ENCODE measurements around the gene PRICKLE4. TPM values are rescaled to one million over a fixed set of nuclear protein-coding genes. Genes with fewer than 3 reads are reported as not detected.
A peak's percentile ranks its signal among the peaks of the same experiment; 100 is the strongest.

Gene PRICKLE4
- total RNA-seq, 1 donor from 2014 or later = 0.88 TPM

DNA sequence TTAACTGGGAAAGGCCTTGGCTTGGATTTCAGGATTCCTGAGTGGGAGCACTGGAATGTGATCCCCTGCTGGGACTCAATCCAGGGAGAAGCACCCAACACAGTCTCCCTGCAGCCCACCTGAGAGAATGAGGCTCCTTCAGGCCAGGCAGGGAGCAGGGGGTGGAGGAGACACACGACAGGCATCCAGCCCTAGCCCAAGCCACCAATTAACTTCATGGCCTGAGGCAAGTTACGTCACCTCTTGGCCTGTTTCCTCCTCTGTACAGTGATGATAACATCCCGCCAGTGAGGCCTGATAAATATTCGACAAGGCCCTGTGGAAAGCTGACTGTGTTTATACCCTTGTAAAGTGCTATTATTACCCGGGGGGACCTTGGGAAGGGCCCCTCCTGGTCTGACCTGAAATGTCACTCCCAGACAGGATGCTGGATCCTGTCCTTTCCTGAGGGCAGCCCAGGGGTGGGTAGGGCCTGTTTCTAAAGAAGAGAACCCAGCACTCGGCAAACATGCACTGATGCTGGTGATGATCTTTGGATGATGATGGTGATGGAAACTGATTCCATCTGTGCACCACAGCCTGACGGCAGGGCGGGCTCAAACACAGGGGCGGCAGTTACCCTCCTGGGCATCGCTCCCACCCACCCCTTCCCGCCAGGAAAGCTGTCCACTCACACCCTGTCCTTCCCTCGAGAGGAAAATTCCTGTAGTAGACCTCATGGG, 13.3 kb upstream of the PRICKLE4 start:
- H3K4me3 ChIP-seq = no peak overlapping the region
- H3K9me3 ChIP-seq (replicated peaks) = no peaks in the 10 kb centered on the region
- H3K27me3 ChIP-seq (ENCODE audit: low read depth) = no peaks in the 10 kb centered on the region
- DNase-seq = peak; percentile 31
- intact Hi-C loops (cut with micrococcal nuclease) = no loop called here
- H3K27ac ChIP-seq (replicated peaks) = peak overlapping the region; percentile 79
- H3K36me3 ChIP-seq = peaks cover 31% of the 10 kb centered on the region
- H3K4me1 ChIP-seq = peaks cover 32% of the 10 kb centered on the region
- TF ChIP-seq, protein P1, sequence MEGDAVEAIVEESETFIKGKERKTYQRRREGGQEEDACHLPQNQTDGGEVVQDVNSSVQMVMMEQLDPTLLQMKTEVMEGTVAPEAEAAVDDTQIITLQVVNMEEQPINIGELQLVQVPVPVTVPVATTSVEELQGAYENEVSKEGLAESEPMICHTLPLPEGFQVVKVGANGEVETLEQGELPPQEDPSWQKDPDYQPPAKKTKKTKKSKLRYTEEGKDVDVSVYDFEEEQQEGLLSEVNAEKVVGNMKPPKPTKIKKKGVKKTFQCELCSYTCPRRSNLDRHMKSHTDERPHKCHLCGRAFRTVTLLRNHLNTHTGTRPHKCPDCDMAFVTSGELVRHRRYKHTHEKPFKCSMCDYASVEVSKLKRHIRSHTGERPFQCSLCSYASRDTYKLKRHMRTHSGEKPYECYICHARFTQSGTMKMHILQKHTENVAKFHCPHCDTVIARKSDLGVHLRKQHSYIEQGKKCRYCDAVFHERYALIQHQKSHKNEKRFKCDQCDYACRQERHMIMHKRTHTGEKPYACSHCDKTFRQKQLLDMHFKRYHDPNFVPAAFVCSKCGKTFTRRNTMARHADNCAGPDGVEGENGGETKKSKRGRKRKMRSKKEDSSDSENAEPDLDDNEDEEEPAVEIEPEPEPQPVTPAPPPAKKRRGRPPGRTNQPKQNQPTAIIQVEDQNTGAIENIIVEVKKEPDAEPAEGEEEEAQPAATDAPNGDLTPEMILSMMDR (IDR thresholded peaks at IDR 0.05; ENCODE audit: borderline replicate concordance) = no peak

DNA sequence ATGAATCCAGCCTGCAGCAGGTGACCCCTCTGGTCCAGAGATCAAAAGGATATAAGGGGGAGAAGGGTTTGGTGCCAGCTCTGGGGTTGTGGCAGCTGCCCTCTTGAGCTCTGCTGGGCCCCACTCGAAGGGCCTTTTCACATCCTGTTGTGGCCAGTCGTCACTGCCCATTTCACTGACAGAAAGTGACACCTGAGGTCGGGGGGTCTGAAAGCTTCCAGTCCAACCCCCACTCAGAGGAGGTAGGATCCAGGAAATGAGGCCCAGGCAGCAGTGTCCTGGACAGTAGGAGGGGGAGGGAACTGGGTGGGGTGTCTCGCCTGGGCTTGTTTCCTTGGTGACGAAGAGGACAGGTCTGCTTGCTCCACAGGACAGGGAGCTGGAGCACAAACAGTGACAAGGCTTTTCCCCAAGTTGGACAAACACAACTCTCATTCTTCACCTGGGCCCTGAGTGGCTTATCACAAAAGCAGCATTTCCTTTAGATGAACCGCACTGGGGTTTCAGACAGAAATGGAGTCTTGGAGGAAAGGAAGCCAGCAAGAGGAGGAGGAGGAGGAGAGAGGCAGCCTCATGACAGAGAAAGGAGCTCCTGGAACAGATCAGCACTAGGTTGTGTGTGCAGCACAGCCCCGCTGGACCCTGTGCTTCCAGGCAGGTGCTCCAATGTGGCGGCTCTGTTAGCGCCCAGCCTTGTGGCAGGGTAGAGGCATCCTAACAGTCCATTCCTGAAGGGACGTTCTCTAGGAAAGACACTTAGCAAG, 11.9 kb upstream of the PRICKLE4 start:
- peak overlapping the region; percentile 79 for H3K27ac ChIP-seq (replicated peaks)

DNA sequence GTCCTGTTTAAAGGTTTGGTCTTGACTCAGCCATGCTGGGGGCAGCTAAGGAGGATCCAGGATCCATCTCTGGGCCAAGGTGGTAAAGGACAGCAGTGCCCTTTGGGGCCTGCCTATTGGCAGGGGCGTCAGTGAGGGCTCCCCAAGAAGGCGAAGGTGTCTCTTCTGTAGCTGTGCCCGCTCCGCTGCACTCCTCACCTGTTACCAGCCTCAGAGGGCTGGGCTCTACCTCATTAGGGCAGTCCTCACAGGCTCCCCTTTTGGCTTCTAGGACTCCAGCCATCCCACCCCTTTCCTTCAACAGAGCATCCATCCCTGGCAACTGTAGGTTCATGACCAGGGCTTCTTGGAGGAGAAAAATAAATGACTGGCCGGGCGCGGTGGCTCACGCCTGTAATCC, 11.2 kb upstream of the PRICKLE4 start:
- H3K9me3 ChIP-seq (replicated peaks) = no peaks in the 10 kb centered on the region
- no peak for DNase-seq
- intact Hi-C loops (cut with micrococcal nuclease) = no loop called here
- no peak overlapping the region for H3K4me3 ChIP-seq
- peak overlapping the region; percentile 79 for H3K27ac ChIP-seq (replicated peaks)
- peaks cover 52% of the 10 kb centered on the region for H3K36me3 ChIP-seq
- TF ChIP-seq, protein P1 (IDR thresholded peaks at IDR 0.05; ENCODE audit: borderline replicate concordance) = no peak
- H3K4me1 ChIP-seq = peaks cover 32% of the 10 kb centered on the region
- H3K27me3 ChIP-seq (ENCODE audit: low read depth) = no peaks in the 10 kb centered on the region

More for the DNA sequence above, 11.9 kb upstream of the PRICKLE4 start:
- H3K36me3 ChIP-seq = peaks cover 46% of the 10 kb centered on the region
- no peak for DNase-seq
- peaks cover 32% of the 10 kb centered on the region for H3K4me1 ChIP-seq
- no peak overlapping the region for H3K4me3 ChIP-seq
- H3K27me3 ChIP-seq (ENCODE audit: low read depth) = no peaks in the 10 kb centered on the region
- intact Hi-C loops (cut with micrococcal nuclease) = no loop called here
- H3K9me3 ChIP-seq (replicated peaks) = no peaks in the 10 kb centered on the region
- TF ChIP-seq, protein P1 (IDR thresholded peaks at IDR 0.05; ENCODE audit: borderline replicate concordance) = no peak

DNA sequence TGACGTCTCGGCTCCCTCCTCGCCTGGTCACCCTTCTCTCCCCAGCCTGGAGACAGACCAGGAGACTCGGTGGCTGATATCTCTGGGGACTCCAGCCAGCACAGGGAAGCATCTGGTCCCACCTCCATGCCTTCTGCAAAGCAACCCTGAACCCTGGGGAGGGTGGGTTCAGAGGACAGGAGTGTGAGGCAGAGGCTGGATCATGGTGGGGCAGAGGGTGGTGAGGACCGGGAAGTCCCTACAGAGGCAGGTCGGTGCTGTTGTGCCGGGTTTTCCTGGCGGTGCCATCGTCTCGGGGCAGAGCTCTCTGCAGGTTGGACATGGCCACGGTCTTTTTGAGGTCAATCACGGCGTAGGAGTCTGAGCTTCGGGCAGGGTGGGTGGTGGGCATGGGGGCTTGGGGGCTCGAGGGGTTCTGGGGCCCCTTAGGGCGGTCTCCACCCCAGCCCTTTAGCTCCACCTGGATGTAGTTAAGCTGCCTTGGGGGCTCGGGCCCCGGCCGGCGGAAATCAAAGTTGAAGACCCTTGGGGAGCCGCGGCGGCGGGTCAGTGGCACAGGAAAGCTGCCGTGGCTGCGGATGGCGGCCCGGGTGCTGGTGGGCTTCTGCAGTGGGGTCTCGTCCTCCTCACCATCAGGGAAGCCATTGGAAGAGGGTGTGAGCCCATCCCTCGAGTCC, 10.1 kb upstream of the PRICKLE4 start:
- DNase-seq = no peak
- peaks cover 32% of the 10 kb centered on the region for H3K4me1 ChIP-seq
- H3K36me3 ChIP-seq = peaks cover 64% of the 10 kb centered on the region
- intact Hi-C loops (cut with micrococcal nuclease) = no loop called here
- no peak overlapping the region for H3K4me3 ChIP-seq
- TF ChIP-seq, protein P1 (IDR thresholded peaks at IDR 0.05; ENCODE audit: borderline replicate concordance) = no peak
- no peaks in the 10 kb centered on the region for H3K9me3 ChIP-seq (replicated peaks)
- no peak overlapping the region for H3K27ac ChIP-seq (replicated peaks)
- H3K27me3 ChIP-seq (ENCODE audit: low read depth) = no peaks in the 10 kb centered on the region

Measured in left ventricle myocardium inferior (tissue), 1 donor.